Measurements from ENCODE around the gene ANO2.

DNA sequence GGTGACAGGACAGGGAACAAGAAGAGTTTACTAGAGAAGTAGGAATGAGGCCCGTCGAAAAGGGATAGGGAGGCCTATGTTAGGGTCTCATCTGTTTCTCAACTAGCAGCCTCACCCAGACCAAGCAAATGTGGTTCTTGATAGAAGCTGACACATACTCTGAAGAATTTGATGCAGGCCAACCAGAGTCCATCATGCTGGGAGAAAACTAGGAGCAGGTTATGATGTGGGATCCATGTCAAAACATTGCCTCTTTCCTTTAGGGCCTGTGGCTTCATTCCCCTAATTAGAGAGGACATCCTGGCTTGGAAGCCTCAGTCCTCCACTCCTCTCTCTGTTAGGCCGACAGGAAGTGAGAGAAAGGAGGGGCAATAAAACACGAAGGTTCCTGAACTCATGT is 390.3 kb downstream of the ANO2 start:
- no peak for TF ChIP-seq CTCF (IDR thresholded peaks at IDR 0.05; ENCODE audit: low read depth, low read length)
- no peak for TF ChIP-seq EZH2phosphoT487 (IDR thresholded peaks at IDR 0.05; ENCODE audit: low read depth)
